Vagina (tissue), 2 donors: ENCODE measurements around the gene DGAT2L6.

Source experiments
- CTCF ChIP-seq, 3 experiments: fragments of 450-650 bp in 2 of 3; fragments of 200-600 bp in 1 of 3; sonication (generic) in 1 of 3; IDR thresholded peaks; one replicate each; pipeline ENCODE4 v1.5.1; 2017 to 2019; ENCODE audit warnings: antibody characterized with exemption in 3 of 3, mild to moderate bottlenecking in 2 of 3, moderate library complexity in 2 of 3
- POLR2A ChIP-seq, 2 donors: fragments of 450-650 bp; IDR thresholded peaks; one replicate each; pipeline ENCODE4 v1.6.1; 2017; ENCODE audit warnings: antibody characterized with exemption in 2 of 2, mild to moderate bottlenecking in 2 of 2, moderate library complexity in 2 of 2
- POLR2AphosphoS5 ChIP-seq, 2 donors: sonication (generic); formaldehyde crosslinking; IDR thresholded peaks; one replicate each; pipeline ENCODE4 v1.9.0; 2017; ENCODE audit warnings: antibody characterized with exemption in 2 of 2, mild to moderate bottlenecking in 2 of 2, low read depth in 1 of 2; ENCODE audit not compliant: insufficient read depth in 1 of 2

GRCh38 chrX:70253377-70254062 is 76.2 kb downstream of the DGAT2L6 start:
- no peak for TF ChIP-seq CTCF (IDR thresholded peaks at IDR 0.05)
- no peak for TF ChIP-seq POLR2A (IDR thresholded peaks at IDR 0.05)
- no peak for TF ChIP-seq POLR2AphosphoS5 (IDR thresholded peaks at IDR 0.05; ENCODE audit: insufficient read depth in 1 of 2, low read depth in 1 of 2)
